Dedifferentiated amniotic fluid mesenchymal stem cell (primary cell): Measurements from ENCODE around the gene MYO7B.

Experiments used
- DNase-seq: peaks from one replicate; pipeline ENCODE4 v3.0.0-alpha.2; 2016; ENCODE audit errors: extremely low spot score

MYO7B gene

DNA sequence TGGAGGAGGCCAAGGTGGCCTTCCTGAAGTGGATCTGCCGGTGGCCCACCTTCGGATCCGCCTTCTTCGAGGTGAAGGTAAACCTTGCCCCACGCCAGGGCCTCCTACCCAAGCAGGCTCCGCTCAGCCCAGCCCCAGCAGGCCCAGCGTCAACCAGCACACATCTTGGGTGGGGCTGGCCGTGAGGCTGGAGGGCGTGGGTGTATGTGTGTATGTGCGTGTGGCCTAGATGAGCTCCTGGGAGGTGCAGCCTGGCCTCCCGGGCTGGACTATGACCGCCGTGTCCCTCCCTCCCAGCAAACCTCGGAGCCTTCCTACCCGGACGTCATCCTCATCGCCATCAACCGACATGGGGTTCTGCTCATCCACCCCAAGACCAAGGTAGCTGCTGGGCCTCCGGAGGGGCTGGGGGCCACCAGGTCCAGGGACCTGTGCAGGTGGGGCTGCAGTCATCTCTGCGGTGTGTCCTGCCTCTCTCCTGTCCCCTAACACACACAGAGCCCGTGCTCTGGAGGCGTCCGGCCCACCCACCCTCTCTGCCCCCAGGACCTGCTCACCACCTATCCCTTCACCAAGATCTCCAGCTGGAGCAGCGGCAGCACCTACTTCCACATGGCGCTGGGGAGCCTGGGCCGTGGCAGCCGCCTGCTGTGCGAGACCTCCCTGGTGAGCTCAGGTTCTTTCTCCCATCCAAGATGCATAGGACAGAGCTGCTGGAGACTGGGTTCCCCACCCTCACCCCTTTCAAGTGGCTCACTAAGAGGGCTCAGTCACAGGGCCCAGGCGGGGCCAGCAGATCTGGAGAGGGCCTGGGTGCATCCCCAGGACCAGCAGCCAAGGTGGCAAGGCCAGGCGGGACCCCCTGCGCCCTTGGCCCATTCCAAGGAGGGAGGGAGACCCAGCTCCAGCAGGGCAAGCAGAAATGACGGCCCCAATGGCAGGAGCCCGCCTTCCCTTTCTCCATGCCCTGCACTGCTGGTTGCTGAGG lies 101.1 kb downstream of the MYO7B start:
- no peak for DNase-seq

DNA sequence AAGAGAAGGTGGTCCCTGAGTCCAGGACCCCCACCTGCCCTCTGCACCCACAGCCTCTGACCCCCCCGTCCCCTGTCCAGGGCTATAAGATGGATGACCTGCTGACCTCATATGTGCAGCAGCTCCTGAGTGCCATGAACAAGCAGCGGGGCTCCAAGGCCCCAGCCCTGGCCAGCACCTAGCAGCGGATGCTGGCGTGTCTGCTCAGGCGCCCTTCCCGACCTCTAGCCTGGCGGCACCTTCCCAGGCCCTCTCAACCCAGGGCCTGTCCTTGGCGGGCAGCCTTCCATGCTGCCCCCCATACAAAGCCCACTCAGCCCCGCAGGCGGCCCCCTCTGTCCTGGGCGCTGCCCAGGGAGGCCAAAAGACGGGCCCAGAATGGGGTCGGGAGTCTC lies 101.8 kb downstream of the MYO7B start:
- no peak for DNase-seq

- peak; percentile 78 for DNase-seq
Observed at GRCh38 chr2:127637725-127638252, 102.3 kb downstream of the MYO7B start.

DNA sequence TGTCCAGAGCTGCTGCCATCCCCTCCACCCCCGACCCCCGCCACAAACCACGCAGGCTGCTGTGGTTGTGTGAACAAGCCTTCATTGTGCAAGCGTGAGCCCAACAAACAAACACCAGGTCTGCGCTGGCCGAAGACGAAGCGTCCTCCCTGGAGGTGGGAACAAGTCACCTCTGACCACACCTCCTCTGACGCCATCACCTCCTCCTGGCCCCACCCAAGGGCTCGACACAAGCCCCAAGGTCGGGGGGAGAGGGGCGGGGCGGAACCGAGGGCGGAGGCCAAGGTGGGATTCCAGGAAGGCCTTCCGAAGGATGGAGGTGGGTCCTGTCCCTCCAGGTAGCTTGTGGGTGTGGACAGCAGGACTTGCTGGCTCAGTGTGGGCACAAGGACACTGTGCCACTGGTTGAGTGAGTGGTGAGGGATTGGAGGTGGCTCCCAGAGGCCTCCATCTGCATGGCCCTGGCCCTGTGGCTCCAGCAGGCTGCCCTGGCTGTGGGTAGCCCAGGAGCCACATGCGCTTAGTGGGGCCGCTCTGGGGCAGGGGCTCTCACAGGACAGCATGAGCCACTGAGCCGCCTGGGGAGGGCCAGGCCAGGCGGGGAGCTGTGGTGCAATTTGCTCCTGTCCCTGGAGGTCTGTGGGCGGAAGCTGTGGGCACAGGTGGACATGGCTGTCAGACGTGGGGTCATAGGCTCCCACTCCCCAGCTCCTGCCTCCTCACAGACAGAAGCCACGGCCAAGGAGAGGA lies 103.1 kb downstream of the MYO7B start:
- no peak for DNase-seq

DNA sequence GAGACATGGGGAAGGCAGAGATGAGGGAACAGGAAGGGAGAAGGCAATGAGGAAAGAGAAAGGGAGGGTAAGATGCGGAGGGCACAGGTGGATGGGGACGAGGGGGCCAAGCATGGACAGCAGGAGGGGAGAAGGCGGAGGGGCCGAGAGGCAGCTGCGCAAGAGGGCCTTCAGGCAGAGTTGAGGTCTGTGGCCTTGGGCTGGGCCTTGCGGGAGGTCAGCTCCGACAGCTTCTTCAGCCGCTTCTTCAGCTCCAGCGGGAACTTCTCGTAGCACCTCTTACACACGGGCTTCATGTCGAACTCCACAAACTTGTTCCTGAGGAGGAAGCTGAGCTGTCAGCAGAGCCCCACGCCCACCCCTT lies 103.6 kb downstream of the MYO7B start:
- no peak for DNase-seq

GRCh38 chr2:127640082-127641072 lies 104.9 kb downstream of the MYO7B start:
- no peak for DNase-seq

DNA sequence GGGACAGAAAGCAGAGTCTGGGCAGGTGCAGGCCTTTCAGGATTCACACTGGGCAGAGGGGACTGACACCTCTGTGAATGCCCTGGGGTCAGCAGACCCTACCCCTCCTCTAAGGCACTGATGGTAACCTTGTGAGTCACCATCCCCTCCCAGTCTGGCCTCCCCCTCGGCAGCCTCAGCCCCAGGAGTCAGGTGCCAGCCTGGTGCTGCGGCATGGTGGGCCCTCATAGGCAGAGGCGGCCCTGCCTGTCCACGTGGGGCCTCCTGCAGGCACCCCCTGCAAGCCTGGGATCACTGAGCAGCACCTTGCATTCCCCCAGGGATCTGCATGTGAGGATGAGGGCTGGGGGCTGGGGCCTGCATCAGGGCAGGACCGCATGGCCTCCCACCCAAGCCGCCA lies 105.7 kb downstream of the MYO7B start:
- no peak for DNase-seq

DNA sequence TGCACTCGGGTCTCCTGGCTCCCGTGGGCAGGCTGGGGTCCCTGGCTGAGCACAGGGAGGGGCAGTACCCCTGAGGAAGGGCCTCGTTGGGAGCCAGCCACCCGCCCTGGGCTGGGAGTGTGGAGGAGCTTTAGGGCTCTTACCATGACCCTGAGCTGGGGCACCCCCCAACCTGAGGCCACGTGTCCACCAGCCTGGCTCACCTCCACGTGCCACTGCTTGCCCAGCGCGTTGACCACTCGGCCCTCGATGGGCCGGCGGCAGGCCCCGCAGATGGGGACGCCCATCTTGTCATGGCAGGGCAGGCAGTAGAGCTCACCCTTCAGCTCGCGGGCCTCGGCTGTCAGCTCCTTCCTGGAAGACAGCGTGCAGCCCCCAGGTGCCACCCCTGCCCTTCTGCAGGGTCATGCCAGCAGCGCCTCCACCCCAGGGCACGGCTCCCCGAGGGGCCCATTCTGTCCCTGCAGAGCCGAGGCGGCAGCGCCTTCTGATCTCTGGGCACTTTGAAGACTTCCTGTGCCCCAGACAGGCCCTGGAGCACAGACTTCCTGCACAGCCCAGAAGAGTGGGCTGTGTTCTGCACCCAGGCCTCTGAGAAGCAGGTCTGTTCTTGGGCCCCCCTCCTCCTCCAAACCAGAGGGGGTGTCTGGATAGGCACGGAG lies 106.5 kb downstream of the MYO7B start:
- DNase-seq: no peak

GRCh38 chr2:127642706-127643438 lies 107.4 kb downstream of the MYO7B start:
- no peak for DNase-seq

DNA sequence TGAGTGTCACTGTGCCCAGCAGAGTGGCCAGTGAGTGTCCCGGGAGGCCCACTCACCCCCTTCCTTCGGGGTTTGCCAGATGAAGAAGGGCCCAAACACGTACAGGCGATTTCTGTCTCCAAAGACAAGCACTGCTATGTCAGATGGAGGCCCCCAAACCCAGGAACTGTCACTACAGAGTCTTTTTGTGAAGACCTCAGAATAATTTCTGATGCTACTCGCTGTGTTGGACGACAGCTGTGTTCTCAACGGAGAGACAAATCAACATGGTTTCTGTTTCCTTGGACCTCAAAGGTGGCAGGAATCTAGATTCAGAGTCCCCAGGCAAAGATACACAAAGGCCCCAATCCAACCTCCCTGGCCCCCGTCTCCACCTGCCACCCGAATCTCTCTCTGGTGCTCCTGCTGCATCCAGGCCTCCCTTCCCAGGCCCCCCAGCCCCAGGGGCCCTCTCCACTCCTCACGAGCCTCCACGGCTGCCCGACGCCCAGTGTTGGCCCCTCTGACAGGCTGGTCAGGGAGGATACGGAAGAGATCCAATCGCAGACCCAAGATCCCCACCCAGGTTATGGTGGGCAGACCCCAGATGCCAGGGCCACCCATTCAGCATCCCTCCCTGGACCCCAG lies 108.1 kb downstream of the MYO7B start:
- no peak for DNase-seq

GRCh38 chr2:127644066-127645025 lies 108.9 kb downstream of the MYO7B start:
- DNase-seq: no peak

GRCh38 chr2:127645026-127645394 lies 109.5 kb downstream of the MYO7B start:
- no peak for DNase-seq

- DNase-seq: no peak
Observed at GRCh38 chr2:127645395-127646291, 110.2 kb downstream of the MYO7B start, which contains the start of gene GPR17. GPR17 (plus strand) TSS chr2:127646153; CDS start chr2:127650736, 4,583 bp downstream.

DNA sequence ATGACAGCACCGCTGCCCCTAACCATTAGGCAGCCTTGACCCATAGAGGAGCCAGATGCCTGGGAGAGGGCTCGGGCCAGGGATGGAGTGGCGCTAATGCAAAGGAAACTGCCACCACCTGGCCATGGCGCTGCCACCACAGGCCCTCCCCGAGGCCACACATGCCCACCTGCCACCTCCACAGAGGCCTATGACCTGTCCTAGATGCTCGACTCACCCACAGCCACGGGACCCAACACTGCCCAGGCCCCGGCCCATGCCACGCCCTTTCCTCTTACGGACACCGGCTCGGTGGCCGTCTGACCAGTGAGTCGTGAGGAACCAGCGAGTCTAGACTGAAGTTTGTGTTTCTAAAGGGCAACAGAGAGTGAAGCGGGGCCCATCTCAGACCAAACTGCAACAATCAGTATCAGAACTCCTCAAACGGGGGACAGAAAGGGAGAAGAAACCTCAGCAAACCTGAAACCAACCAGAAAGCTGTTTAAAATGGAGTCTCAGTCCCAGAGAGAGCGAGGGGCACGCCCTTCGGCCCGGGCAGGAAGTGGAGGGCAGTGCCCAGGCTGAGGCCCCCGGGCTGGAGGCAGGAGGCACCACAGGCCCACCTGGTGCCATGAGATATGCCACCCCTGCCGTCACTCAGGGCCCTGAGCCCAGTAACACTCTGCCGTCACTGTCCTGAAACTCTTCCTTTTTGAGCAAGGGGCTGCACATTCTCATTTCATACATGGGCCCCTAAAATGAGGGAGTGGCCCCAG lies 111.2 kb downstream of the MYO7B start:
- DNase-seq: no peak

DNA sequence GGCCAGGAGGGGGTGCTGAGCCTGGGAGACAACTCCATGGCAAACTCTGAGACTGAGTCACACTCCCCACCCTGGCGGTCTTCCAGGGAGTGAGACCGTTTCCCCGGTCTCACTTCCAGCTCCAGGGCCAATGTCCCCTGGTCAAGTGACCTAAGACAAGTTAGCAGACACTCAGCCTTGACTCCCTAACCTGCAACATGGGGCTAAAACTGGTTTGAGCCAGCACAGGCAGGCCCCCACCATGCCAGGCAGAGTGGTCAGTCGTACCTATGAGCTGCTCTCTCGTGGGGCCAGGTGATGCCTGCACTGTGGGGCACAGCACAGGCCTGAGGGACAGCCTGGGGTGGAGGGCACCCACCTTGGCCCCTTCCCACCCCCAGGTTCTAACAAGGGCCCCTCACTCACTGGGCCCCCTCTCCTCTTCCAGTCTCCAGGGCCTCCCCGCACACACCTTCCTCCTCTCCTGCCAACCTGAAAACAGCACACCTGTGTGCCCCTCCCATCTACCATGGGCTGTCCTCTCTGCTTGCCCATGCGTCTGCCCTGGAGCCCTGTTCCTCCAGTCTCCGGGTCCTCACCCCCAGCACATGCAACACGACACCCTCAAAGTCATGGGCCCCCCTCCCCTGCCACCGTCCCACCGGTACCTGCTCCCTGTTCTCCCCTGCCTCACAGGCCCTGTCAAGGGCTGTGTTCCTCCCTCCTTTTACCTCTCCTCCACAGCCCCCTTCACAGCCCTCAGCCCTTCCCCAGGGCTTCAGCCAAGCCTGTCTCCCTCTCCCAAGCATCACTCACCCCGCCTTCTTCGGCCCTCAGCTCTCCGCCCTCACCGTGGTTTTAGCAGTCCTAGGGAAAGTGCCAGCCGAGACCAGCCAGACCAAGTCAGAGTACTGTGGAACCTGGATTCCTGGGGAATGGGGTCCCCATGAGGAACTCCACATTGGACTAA lies 112.0 kb downstream of the MYO7B start:
- no peak for DNase-seq

DNA sequence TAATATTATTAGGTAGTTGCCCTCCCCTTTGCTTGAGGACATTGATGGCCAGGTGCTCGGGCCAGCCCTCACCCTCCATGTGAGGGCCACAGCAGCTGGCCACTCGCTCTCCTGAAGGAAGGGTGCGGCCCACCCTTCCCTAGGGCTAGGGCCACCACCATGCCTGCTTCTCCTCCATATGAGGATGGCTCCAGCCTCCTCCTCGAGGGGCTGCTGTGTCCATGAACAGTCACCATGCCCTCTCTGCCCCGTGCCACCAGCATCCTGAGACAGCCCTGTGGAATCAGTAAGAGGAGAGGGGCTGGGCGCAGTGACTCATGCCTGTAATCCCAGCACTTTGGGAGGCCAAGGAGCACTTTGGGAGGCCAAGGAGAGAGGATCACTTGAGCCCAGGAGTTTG lies 112.8 kb downstream of the MYO7B start:
- no peak for DNase-seq
